HepG2 (cell line): ENCODE data around the gene PTPRN. TPM values are rescaled to one million over a fixed set of nuclear protein-coding genes. Genes with fewer than 3 reads are reported as not detected.

Source experiments
- AFF4 ChIP-seq: sonication (generic); formaldehyde crosslinking; IDR thresholded peaks from 2 replicates; pipeline ENCODE4 v1.4.0; 2020; ENCODE audit warnings: missing genetic modification reagents
- FIP1L1 ChIP-seq: fragments of 200-400 bp; formaldehyde crosslinking; IDR thresholded peaks from 2 replicates; pipeline ENCODE4 v1.6.1; 2018; ENCODE audit warnings: low read depth, mild to moderate bottlenecking, low read length, moderate library complexity, borderline replicate concordance; ENCODE audit not compliant: insufficient read depth
- GABPB1 ChIP-seq: IDR thresholded peaks from 2 replicates; pipeline ENCODE4 v1.6.1; 2016; ENCODE audit warnings: mild to moderate bottlenecking, missing genetic modification reagents, moderate library complexity, missing compliant biosample characterization
- GATA4 ChIP-seq: sonication (generic); IDR thresholded peaks from 2 replicates; pipeline ENCODE4 v1.6.1; 2016; ENCODE audit warnings: antibody characterized with exemption, low read depth, borderline replicate concordance
- GTF3A ChIP-seq: sonication (generic); formaldehyde crosslinking; conservative IDR thresholded peaks from 2 replicates; pipeline ENCODE4 v1.4.0; 2020; ENCODE audit warnings: mild to moderate bottlenecking, missing genetic modification reagents
- HNRNPH1 ChIP-seq: fragments of 200-400 bp; formaldehyde crosslinking; optimal IDR thresholded peaks from 2 replicates; pipeline ENCODE3; 2017; ENCODE audit warnings: mild to moderate bottlenecking, low read depth, low read length
- JUNB ChIP-seq: sonication (generic); formaldehyde crosslinking; IDR thresholded peaks from 2 replicates; pipeline ENCODE4 v1.8.0; 2022; ENCODE audit warnings: missing genetic modification reagents, mild to moderate bottlenecking, borderline replicate concordance
- MTA1 ChIP-seq: sonication (generic); formaldehyde crosslinking; IDR thresholded peaks from 2 replicates; pipeline ENCODE4 v1.4.0; 2020; ENCODE audit warnings: missing genetic modification reagents, mild to moderate bottlenecking, borderline replicate concordance
- NAIF1 ChIP-seq: sonication (generic); formaldehyde crosslinking; IDR thresholded peaks from 2 replicates; pipeline ENCODE4 v1.5.0; 2020; ENCODE audit warnings: mild to moderate bottlenecking, missing genetic modification reagents, borderline replicate concordance
- RAD51 ChIP-seq: fragments of 450-650 bp; IDR thresholded peaks from 2 replicates; pipeline ENCODE4 v1.6.1; 2016; ENCODE audit warnings: borderline replicate concordance
- RCOR2 ChIP-seq: IDR thresholded peaks from 2 replicates; pipeline ENCODE4 v1.6.1; 2016; ENCODE audit warnings: missing biosample characterization, missing genetic modification reagents
- SATB2 ChIP-seq: sonication (generic); formaldehyde crosslinking; IDR thresholded peaks from 2 replicates; pipeline ENCODE4 v1.5.0; 2020; ENCODE audit warnings: missing genetic modification reagents
- SCMH1 ChIP-seq: sonication (generic); formaldehyde crosslinking; IDR thresholded peaks from 2 replicates; pipeline ENCODE4 v1.9.0; 2021; ENCODE audit warnings: missing genetic modification reagents, mild to moderate bottlenecking, borderline replicate concordance
- SKIL ChIP-seq: sonication (generic); formaldehyde crosslinking; IDR thresholded peaks from 2 replicates; pipeline ENCODE4 v1.8.0; 2022; ENCODE audit warnings: missing genetic modification reagents, mild to moderate bottlenecking, moderate library complexity, borderline replicate concordance
- SMC3 ChIP-seq: IDR thresholded peaks from 2 replicates; pipeline ENCODE4 v1.6.1; 2011; ENCODE audit warnings: low read length, improper control_type of control experiment
- TEAD3 ChIP-seq: optimal IDR thresholded peaks from 2 replicates; pipeline ENCODE3; 2016; ENCODE audit warnings: borderline replicate concordance
- TERF1 ChIP-seq: sonication (generic); formaldehyde crosslinking; IDR thresholded peaks from 2 replicates; pipeline ENCODE4 v1.8.0; 2022; ENCODE audit warnings: mild to moderate bottlenecking, missing genetic modification reagents, moderate library complexity
- ZFY ChIP-seq: sonication (generic); formaldehyde crosslinking; IDR thresholded peaks from 2 replicates; pipeline ENCODE4 v1.4.0; 2020; ENCODE audit warnings: missing genetic modification reagents
- ZNF160 ChIP-seq: sonication (generic); formaldehyde crosslinking; IDR thresholded peaks from 2 replicates; pipeline ENCODE4 v1.8.0; 2022; ENCODE audit warnings: mild to moderate bottlenecking, inconsistent platforms, missing genetic modification reagents
- ZNF530 ChIP-seq: sonication (generic); formaldehyde crosslinking; IDR thresholded peaks from 2 replicates; pipeline ENCODE4 v1.5.0; 2020; ENCODE audit warnings: low read depth, mild to moderate bottlenecking, missing genetic modification reagents
- ZNF607 ChIP-seq: sonication (generic); formaldehyde crosslinking; IDR thresholded peaks from 2 replicates; pipeline ENCODE4 v1.5.1; 2020; ENCODE audit warnings: missing genetic modification reagents, mild to moderate bottlenecking, borderline replicate concordance
- ZNF816 ChIP-seq: sonication (generic); formaldehyde crosslinking; IDR thresholded peaks from 2 replicates; pipeline ENCODE4 v1.8.0; 2022; ENCODE audit warnings: missing genetic modification reagents, mild to moderate bottlenecking, borderline replicate concordance
- polyA plus RNA-seq, 8 experiments: library from polyadenylated mRNA; depleted of rRNA in 3 of 8; stranded (reverse) in 7 of 8; unstranded in 1 of 8; fragments of >200 nt; fragmentation: Illumina TruSeq in 4 of 8; extraction: Trizol in 4 of 8; gene quantifications; 2 replicates each; pipeline versions ENCODE4 v1.2.1 to v1.2.3, GENCODE V29; 2011 to 2016; ENCODE audit warnings: low read depth in 4 of 8, missing spikeins in 1 of 8, mixed read lengths in 1 of 8; ENCODE audit not compliant: insufficient read depth in 1 of 8
- total RNA-seq, 5 experiments: library from RNA; depleted of rRNA; stranded (reverse); fragments of >200 nt; fragmentation: Illumina TruSeq; extraction: Trizol; gene quantifications; 2 replicates each; pipeline ENCODE4 v1.2.3, GENCODE V29; 2016; ENCODE audit warnings: low read depth in 1 of 5

The PTPRN gene
- total and polyA plus RNA-seq, 2 of the 13 experiments (the other 11 are each of a cell fraction or from before 2014, with no cell fraction given) = 0.26 TPM; not detected in 1

GRCh38 chr2:219294356-219295351, 14.5 kb downstream of the PTPRN start (continued):
- peak; percentile 86; the same call in 1 of the 2 replicates for TF ChIP-seq ZNF816 (CRISPR knock-in tag)
- peak; percentile 56; the same call in 1 of the 2 replicates for TF ChIP-seq RCOR2 (CRISPR knock-in tag)
- TF ChIP-seq JUNB (CRISPR knock-in tag) = no peak
- peak; percentile 76; the same call in 1 of the 2 replicates for TF ChIP-seq ZNF607 (CRISPR knock-in tag)
- TF ChIP-seq FIP1L1 = no peak
- TF ChIP-seq ZFY (CRISPR knock-in tag) = peak; percentile 94
- TF ChIP-seq GABPB1 (CRISPR knock-in tag) = peak; percentile 90
- peak; percentile 74; the same call in 1 of the 2 replicates for TF ChIP-seq TERF1
- TF ChIP-seq NAIF1 (CRISPR knock-in tag) = no peak
- no peak for TF ChIP-seq SCMH1 (CRISPR knock-in tag)
- no peak for TF ChIP-seq RAD51
- peak; percentile 67; the same call in 1 of the 2 replicates for TF ChIP-seq ZNF160 (CRISPR knock-in tag)
- TF ChIP-seq MTA1 (CRISPR knock-in tag) = peak; percentile 88; the same call in 1 of the 2 replicates
- TF ChIP-seq GATA4 = no peak
- no peak for TF ChIP-seq ZNF530 (CRISPR knock-in tag)
- TF ChIP-seq AFF4 (CRISPR knock-in tag) = peak; percentile 77; the same call in 1 of the 2 replicates
- peak; percentile 55; the same call in 1 of the 2 replicates for TF ChIP-seq SMC3
- TF ChIP-seq HNRNPH1 = no peak
- TF ChIP-seq SKIL (CRISPR knock-in tag) = no peak
- no peak for TF ChIP-seq GTF3A
- no peak for TF ChIP-seq SATB2 (CRISPR knock-in tag)
- TF ChIP-seq TEAD3 (CRISPR knock-in tag) = peak; percentile 75
